ENCODE data around the gene GLP1R. TPM values are rescaled to one million over a fixed set of nuclear protein-coding genes. Genes with fewer than 3 reads are reported as not detected.

Gene GLP1R
- polyA plus RNA-seq, 2 of the 4 experiments (the other 2 are of a cell fraction), result not detected

DNA sequence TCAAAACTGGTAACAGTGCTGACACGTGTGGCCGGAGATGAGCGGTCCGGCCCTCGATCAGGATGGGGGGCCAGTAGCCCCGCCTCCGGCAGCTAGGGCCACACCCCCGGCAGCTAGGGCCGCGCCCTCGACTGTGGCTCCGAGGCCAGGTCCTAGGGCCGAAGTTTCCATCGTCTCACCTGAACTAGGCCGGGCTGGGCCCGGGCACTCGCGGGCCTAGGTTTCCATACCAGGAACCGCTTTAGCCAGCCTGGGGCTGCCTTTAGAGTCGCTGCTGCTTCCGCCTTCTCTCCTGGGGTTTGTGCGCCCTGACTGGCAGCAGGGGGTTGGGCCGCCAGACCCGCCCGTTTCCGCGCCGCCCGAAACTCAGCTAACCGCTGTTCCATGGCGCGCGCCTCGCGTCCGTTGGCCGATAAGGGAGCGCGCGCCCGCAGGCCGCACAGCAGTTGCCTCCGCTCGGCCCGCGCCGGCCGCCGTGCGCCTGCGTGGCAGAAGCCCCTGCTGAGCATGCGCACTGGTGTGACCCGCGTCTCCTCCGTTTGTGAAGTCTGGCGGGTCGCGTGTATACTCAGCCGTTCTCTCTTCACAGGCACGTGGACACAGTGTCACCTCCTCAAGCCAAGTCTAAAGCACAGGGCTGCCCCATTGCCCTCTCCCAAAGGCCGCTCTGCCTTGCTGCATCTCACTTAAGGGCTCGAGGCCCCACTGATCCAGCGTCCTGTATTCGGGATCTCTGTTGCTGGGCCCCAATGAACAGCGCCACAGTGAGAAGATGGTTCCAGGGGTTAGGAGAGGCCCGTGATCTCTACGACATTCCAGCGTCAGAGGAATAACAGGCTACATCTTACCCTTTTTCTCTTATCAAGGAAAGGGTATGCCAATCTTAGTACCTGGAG lies 66.4 kb downstream of the GLP1R start, which contains the start of gene SAYSD1:
TSS of gene SAYSD1 (minus strand) at position 483 of the 896 bp plus-strand sequence. CDS start at position 386, 97 bp downstream.
- TF ChIP-seq, protein P1, sequence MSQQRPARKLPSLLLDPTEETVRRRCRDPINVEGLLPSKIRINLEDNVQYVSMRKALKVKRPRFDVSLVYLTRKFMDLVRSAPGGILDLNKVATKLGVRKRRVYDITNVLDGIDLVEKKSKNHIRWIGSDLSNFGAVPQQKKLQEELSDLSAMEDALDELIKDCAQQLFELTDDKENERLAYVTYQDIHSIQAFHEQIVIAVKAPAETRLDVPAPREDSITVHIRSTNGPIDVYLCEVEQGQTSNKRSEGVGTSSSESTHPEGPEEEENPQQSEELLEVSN (IDR thresholded peaks at IDR 0.05; ENCODE audit: borderline replicate concordance, low read depth), result peak; percentile 96
- TF ChIP-seq HOXB13 (CRISPR knock-in tag; IDR thresholded peaks at IDR 0.05; ENCODE audit: low read depth) (peak; percentile 30; the same call in 1 of the 2 replicates), RNF2 (IDR thresholded peaks at IDR 0.05; ENCODE audit: borderline replicate concordance, low read depth) (no peak; the same call in 1 of the 2 replicates), POLR2A (IDR thresholded peaks at IDR 0.05; ENCODE audit: low read length) (peak; percentile 29; the same call in 1 of the 2 replicates), RCOR1 (IDR thresholded peaks at IDR 0.05; ENCODE audit: low read depth, low read length) (no peak), PHF8 (IDR thresholded peaks at IDR 0.05; ENCODE audit: borderline replicate concordance, low read depth) (peak; percentile 93), MYC (IDR thresholded peaks at IDR 0.05; ENCODE audit: borderline replicate concordance, low read length) (peak; percentile 28; the same call in 1 of the 2 replicates), JUN (IDR thresholded peaks at IDR 0.05) (peak in 1 of 2 experiments; percentile 66; a peak in 3 of 5 replicates), TP53 (CRISPR knock-in tag; IDR thresholded peaks at IDR 0.05) (peak; percentile 77; the same call in 1 of the 2 replicates)
- TF ChIP-seq, protein P2, sequence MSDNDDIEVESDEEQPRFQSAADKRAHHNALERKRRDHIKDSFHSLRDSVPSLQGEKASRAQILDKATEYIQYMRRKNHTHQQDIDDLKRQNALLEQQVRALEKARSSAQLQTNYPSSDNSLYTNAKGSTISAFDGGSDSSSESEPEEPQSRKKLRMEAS (IDR thresholded peaks at IDR 0.05), result peak; percentile 90
- TF ChIP-seq, protein P3, sequence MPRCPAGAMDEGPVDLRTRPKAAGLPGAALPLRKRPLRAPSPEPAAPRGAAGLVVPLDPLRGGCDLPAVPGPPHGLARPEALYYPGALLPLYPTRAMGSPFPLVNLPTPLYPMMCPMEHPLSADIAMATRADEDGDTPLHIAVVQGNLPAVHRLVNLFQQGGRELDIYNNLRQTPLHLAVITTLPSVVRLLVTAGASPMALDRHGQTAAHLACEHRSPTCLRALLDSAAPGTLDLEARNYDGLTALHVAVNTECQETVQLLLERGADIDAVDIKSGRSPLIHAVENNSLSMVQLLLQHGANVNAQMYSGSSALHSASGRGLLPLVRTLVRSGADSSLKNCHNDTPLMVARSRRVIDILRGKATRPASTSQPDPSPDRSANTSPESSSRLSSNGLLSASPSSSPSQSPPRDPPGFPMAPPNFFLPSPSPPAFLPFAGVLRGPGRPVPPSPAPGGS (IDR thresholded peaks at IDR 0.05), result peak; percentile 36; the same call in 1 of the 3 replicates
- no peaks in the 10 kb centered on the region for H3K9me3 ChIP-seq
- ChIA-PET POLR2A (interaction anchor here (0.6 to 1.5 kb wide), 7 partner anchors 8 to 1343 kb away, joined by 3 to 6 read pairs (median 5); no protein-coding TSS in a partner anchor), CTCF (interaction anchor here (0.7 to 1.0 kb wide), 2 partner anchors 13 to 195 kb away, joined by 3 read pairs; no protein-coding TSS in a partner anchor)
- DNase-seq (ENCODE audit: low read depth in 1 of 2, low spot score in 1 of 2) (peak; percentile 76 to 91), ATAC-seq (peak; percentile 97 to 98), FAIRE-seq (no peak)
- peak within 1 kb of the TSS; percentile 63 for H3K4me3 ChIP-seq
- WGBS (ENCODE audit: missing lambda C conversion rate), result under 1% methylated on average over 15 of the region's 68 CpGs
- H3K4me2 ChIP-seq, result peak within 1 kb of the TSS; percentile 94
- H3K27ac ChIP-seq, result peak within 1 kb of the TSS; percentile 96 to 98
- peaks cover 10% of the 10 kb centered on the region for H3K4me1 ChIP-seq

DNA sequence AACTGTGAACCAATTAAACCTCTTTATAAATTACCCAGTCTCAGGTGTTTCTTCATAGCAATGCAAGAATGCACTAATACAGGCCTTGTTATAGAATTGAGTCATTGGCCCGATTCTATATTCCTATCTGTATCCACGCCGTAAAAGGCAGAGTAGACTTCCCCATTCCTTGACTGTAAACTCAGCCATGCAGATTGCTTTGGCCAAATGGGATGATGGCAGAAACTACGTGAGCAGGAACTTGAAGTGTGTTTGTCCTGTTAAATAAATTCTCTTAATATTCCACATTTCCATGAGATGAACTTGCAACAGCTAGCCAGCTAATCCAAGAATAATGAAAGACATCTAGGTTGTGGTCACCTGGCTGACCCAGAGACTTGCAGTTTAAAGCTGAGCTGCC lies 70.3 kb downstream of the GLP1R start:
- TF ChIP-seq NFE2L2 (conservative IDR thresholded peaks at IDR 0.05; ENCODE audit: low read length) (no peak), HEYL (CRISPR knock-in tag; IDR thresholded peaks at IDR 0.05) (no peak), SMC3 (IDR thresholded peaks at IDR 0.05) (no peak), FOSL2 (IDR thresholded peaks at IDR 0.05) (no peak), FOSL2 (CRISPR knock-in tag; IDR thresholded peaks at IDR 0.05) (no peak), RAD21 (conservative IDR thresholded peaks at IDR 0.05 in 1 of 2, IDR thresholded peaks at IDR 0.05 in 1 of 2) (no peak), RCOR1 (IDR thresholded peaks at IDR 0.05; ENCODE audit: low read depth, low read length) (no peak), HOXB5 (CRISPR knock-in tag; IDR thresholded peaks at IDR 0.05) (no peak), HDAC2 (IDR thresholded peaks at IDR 0.05) (no peak)
- TF ChIP-seq, protein P4, sequence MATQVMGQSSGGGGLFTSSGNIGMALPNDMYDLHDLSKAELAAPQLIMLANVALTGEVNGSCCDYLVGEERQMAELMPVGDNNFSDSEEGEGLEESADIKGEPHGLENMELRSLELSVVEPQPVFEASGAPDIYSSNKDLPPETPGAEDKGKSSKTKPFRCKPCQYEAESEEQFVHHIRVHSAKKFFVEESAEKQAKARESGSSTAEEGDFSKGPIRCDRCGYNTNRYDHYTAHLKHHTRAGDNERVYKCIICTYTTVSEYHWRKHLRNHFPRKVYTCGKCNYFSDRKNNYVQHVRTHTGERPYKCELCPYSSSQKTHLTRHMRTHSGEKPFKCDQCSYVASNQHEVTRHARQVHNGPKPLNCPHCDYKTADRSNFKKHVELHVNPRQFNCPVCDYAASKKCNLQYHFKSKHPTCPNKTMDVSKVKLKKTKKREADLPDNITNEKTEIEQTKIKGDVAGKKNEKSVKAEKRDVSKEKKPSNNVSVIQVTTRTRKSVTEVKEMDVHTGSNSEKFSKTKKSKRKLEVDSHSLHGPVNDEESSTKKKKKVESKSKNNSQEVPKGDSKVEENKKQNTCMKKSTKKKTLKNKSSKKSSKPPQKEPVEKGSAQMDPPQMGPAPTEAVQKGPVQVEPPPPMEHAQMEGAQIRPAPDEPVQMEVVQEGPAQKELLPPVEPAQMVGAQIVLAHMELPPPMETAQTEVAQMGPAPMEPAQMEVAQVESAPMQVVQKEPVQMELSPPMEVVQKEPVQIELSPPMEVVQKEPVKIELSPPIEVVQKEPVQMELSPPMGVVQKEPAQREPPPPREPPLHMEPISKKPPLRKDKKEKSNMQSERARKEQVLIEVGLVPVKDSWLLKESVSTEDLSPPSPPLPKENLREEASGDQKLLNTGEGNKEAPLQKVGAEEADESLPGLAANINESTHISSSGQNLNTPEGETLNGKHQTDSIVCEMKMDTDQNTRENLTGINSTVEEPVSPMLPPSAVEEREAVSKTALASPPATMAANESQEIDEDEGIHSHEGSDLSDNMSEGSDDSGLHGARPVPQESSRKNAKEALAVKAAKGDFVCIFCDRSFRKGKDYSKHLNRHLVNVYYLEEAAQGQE (IDR thresholded peaks at IDR 0.05), result no peak
- TF ChIP-seq, protein P5, sequence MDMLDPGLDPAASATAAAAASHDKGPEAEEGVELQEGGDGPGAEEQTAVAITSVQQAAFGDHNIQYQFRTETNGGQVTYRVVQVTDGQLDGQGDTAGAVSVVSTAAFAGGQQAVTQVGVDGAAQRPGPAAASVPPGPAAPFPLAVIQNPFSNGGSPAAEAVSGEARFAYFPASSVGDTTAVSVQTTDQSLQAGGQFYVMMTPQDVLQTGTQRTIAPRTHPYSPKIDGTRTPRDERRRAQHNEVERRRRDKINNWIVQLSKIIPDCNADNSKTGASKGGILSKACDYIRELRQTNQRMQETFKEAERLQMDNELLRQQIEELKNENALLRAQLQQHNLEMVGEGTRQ (IDR thresholded peaks at IDR 0.05), result no peak
- DNase-seq (ENCODE audit: low read depth in 1 of 2, low spot score in 1 of 2) (no peak), FAIRE-seq (no peak), ATAC-seq (no peak)
- Histone ChIP-seq H3K4me3 (no peak overlapping the region), H3K27ac (no peak overlapping the region), H3K4me1 (peaks cover 7% of the 10 kb centered on the region), H3K4me2 (no peak overlapping the region), H3K9me3 (no peaks in the 10 kb centered on the region)
- POLR2A ChIA-PET, result no interaction called here
- CTCF ChIA-PET, result interaction anchor here (2.0 kb wide), 1 partner anchor 146 kb away, joined by 4 read pairs; no protein-coding TSS in a partner anchor
- WGBS (ENCODE audit: missing lambda C conversion rate), result 81% methylated on average over 4 of the region's 4 CpGs

Measured in A549 (cell line).